Neural progenitor cell (in vitro differentiated cells): Measurements from ENCODE around the gene PRKAR1A. TPM values are rescaled to one million over a fixed set of nuclear protein-coding genes. Genes with fewer than 3 reads are reported as not detected.

ENCODE experiments used
- DNase-seq: peaks from one replicate; pipeline ENCODE4 v3.0.0-alpha.2; 2016; ENCODE audit warnings: low spot score
- H2AFZ ChIP-seq: fragments of 200-600 bp; sonication (generic); replicated peaks from 2 replicates; pipeline ENCODE4 v1.6.1; 2016; ENCODE audit warnings: antibody characterized with exemption
- H3F3A ChIP-seq: fragments of 200-600 bp; sonication (generic); 2 replicates; pipeline ENCODE4 v1.6.1; 2016; ENCODE audit warnings: antibody characterized with exemption, low read depth
- H3K27ac ChIP-seq: fragments of 200-600 bp; sonication (generic); 2 replicates; pipeline ENCODE4 v1.5.1; 2016; ENCODE audit warnings: mild to moderate bottlenecking
- H3K27me3 ChIP-seq: fragments of 200-600 bp; sonication (generic); 2 replicates; pipeline ENCODE4 v1.6.1; 2016; ENCODE audit warnings: mild to moderate bottlenecking, moderate library complexity
- H3K36me3 ChIP-seq: fragments of 200-600 bp; sonication (generic); 2 replicates; pipeline ENCODE4 v1.5.1; 2016
- H3K4me1 ChIP-seq: fragments of 200-600 bp; sonication (generic); 2 replicates; pipeline ENCODE4 v1.6.1; 2016; ENCODE audit warnings: mixed run types
- H3K4me2 ChIP-seq: fragments of 200-600 bp; sonication (generic); 2 replicates; pipeline ENCODE4 v1.6.1; 2016
- H3K4me3 ChIP-seq: fragments of 200-600 bp; sonication (generic); 2 replicates; pipeline ENCODE4 v1.5.1; 2016
- H3K79me2 ChIP-seq: fragments of 200-600 bp; sonication (generic); 2 replicates; pipeline ENCODE4 v1.6.1; 2016; ENCODE audit warnings: low read depth
- H3K9ac ChIP-seq: fragments of 200-600 bp; sonication (generic); 2 replicates; pipeline ENCODE4 v1.6.1; 2016
- H3K9me3 ChIP-seq: fragments of 200-600 bp; sonication (generic); 2 replicates; pipeline ENCODE4 v1.5.1; 2016; ENCODE audit warnings: low read depth
- H4K20me1 ChIP-seq: fragments of 200-600 bp; sonication (generic); 2 replicates; pipeline ENCODE4 v1.6.1; 2016; ENCODE audit warnings: low read depth
- H3K27ac Mint-ChIP-seq: 3 replicates; pipeline ENCODE4 v1.8.0; 2021; ENCODE audit warnings: mixed read lengths
- H3K27me3 Mint-ChIP-seq: 2 replicates; pipeline ENCODE4 v1.8.0; 2022; ENCODE audit warnings: low read depth, mild to moderate bottlenecking, inconsistent platforms, moderate library complexity, mixed read lengths; ENCODE audit not compliant: insufficient read depth
- H3K36me3 Mint-ChIP-seq: 3 replicates; pipeline ENCODE4 v1.8.0; 2021; ENCODE audit warnings: mixed read lengths
- H3K4me1 Mint-ChIP-seq: 3 replicates; pipeline ENCODE4 v1.8.0; 2021; ENCODE audit warnings: mixed read lengths
- H3K4me3 Mint-ChIP-seq: 3 replicates; pipeline ENCODE4 v1.8.0; 2021; ENCODE audit warnings: mild to moderate bottlenecking, moderate library complexity, mixed read lengths
- H3K9me3 Mint-ChIP-seq: 3 replicates; pipeline ENCODE4 v1.8.0; 2020; ENCODE audit warnings: mixed read lengths
- CTCF ChIP-seq: fragments of 200-600 bp; sonication (generic); IDR thresholded peaks from 2 replicates; pipeline ENCODE4 v1.5.1; 2017; ENCODE audit warnings: antibody characterized with exemption, mild to moderate bottlenecking
- EZH2 ChIP-seq: fragments of 200-600 bp; sonication (generic); IDR thresholded peaks from 2 replicates; pipeline ENCODE4 v1.6.1; 2017; ENCODE audit warnings: antibody characterized with exemption, mild to moderate bottlenecking, moderate library complexity
- EZH2phosphoT487 ChIP-seq: fragments of 200-600 bp; sonication (generic); IDR thresholded peaks from 2 replicates; pipeline ENCODE4 v1.6.1; 2017; ENCODE audit warnings: antibody characterized with exemption
- total RNA-seq: library from RNA; depleted of rRNA; stranded (reverse); fragments of >200 nt; gene quantifications from 2 replicates; pipeline ENCODE4 v1.2.3, GENCODE V29; 2015; ENCODE audit warnings: low replicate concordance

PRKAR1A gene
- total RNA-seq, 1 donor from 2014 or later, result 168 TPM

DNA sequence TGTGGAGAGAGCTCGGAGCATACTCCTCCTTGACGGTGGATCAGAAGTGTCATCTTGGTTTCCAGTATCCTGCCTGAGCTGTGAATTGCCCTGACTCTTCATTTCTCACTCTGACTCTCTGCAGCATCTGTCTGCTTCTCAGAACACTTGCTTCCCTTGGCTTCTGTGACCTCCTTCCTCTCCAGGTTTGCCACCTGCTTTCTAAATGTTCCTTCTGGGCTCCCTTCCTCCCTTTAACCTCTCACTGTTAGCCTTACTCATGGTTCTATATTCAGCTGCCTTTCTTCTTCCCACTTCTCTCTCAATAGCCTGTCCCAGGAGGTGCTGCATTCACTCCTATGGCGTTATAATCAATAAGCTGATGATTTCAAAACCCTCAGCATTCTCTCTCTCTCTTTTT is 11.2 kb upstream of the PRKAR1A start:
- Mint-ChIP-seq H3K27me3 (peaks cover 17% of the 10 kb centered on the region), H3K4me1 (peaks cover 2% of the 10 kb centered on the region), H3K4me3 (no peak overlapping the region), H3K9me3 (peaks cover 4% of the 10 kb centered on the region), H3K27ac (no peak overlapping the region), H3K36me3 (no peaks in the 10 kb centered on the region)
- Histone ChIP-seq H3K9me3 (no peaks in the 10 kb centered on the region), H3K79me2 (no peaks in the 10 kb centered on the region), H4K20me1 (no peaks in the 10 kb centered on the region), H3K36me3 (no peaks in the 10 kb centered on the region), H3K27ac (no peak overlapping the region), H3K9ac (no peak overlapping the region), H3K27me3 (no peaks in the 10 kb centered on the region), H2AFZ (no peak overlapping the region), H3K4me3 (no peak overlapping the region), H3F3A (no peaks in the 10 kb centered on the region), H3K4me1 (no peaks in the 10 kb centered on the region), H3K4me2 (no peak overlapping the region)
- TF ChIP-seq EZH2 (no peak), CTCF (no peak), EZH2phosphoT487 (no peak)
- DNase-seq, result no peak

GRCh38 chr17:68505951-68506350 is 6.3 kb upstream of the PRKAR1A start:
- H3K9me3 Mint-ChIP-seq, result no peaks in the 10 kb centered on the region
- Histone ChIP-seq H3K4me1 (peaks cover 4% of the 10 kb centered on the region), H3K4me3 (no peak overlapping the region), H3K4me2 (no peak overlapping the region), H2AFZ (no peak overlapping the region), H3K36me3 (no peaks in the 10 kb centered on the region), H3F3A (peaks cover under 1% of the 10 kb centered on the region), H3K9me3 (no peaks in the 10 kb centered on the region), H3K27ac (no peak overlapping the region), H3K9ac (no peak overlapping the region), H3K79me2 (no peaks in the 10 kb centered on the region), H4K20me1 (no peaks in the 10 kb centered on the region), H3K27me3 (no peaks in the 10 kb centered on the region)
- H3K4me3 Mint-ChIP-seq, result no peak overlapping the region
- no peak overlapping the region for H3K27ac Mint-ChIP-seq
- peaks cover 4% of the 10 kb centered on the region for H3K27me3 Mint-ChIP-seq
- no peaks in the 10 kb centered on the region for H3K36me3 Mint-ChIP-seq
- peaks cover 12% of the 10 kb centered on the region for H3K4me1 Mint-ChIP-seq
- TF ChIP-seq EZH2 (no peak), CTCF (no peak)
- DNase-seq, result no peak

DNA sequence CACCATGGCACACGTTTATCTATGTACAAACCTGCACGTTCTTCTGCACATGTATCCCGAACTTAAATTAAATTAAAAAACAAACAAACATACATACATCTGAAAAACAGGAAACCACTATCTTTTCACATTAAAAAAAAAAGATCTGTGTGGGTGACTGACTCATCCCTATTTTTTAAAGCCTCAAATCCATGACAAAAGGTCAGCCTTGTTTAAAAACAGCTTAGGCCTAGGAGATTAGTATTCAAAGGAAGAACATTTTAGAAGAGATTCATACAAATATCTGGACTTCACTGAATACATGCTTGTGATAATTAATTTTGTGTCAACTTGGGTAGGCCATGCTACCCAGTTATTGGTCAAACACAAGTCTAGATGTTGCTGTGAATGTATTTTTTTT is 4.7 kb upstream of the PRKAR1A start:
- no peak overlapping the region for H3K27ac Mint-ChIP-seq
- no peaks in the 10 kb centered on the region for H3K9me3 Mint-ChIP-seq
- Histone ChIP-seq H3K4me1 (peaks cover 7% of the 10 kb centered on the region), H3F3A (peaks cover 16% of the 10 kb centered on the region), H3K9ac (no peak overlapping the region), H3K36me3 (no peaks in the 10 kb centered on the region), H3K4me2 (no peak overlapping the region), H3K27me3 (no peaks in the 10 kb centered on the region), H3K27ac (no peak overlapping the region), H3K79me2 (peaks cover 3% of the 10 kb centered on the region), H3K9me3 (no peaks in the 10 kb centered on the region), H4K20me1 (no peaks in the 10 kb centered on the region), H3K4me3 (no peak overlapping the region), H2AFZ (no peak overlapping the region)
- no peaks in the 10 kb centered on the region for H3K36me3 Mint-ChIP-seq
- peaks cover 4% of the 10 kb centered on the region for H3K27me3 Mint-ChIP-seq
- TF ChIP-seq CTCF (no peak), EZH2 (no peak), EZH2phosphoT487 (no peak)
- DNase-seq, result no peak
- H3K4me1 Mint-ChIP-seq, result peaks cover 16% of the 10 kb centered on the region
- no peak overlapping the region for H3K4me3 Mint-ChIP-seq
